Subcutaneous abdominal adipose tissue (tissue), 5 donors: ENCODE data around the gene PDK3.
A peak's percentile ranks its signal among the peaks of the same experiment; 100 is the strongest.

Source experiments
- H3K27ac ChIP-seq: one replicate; pipeline ENCODE4 v1.7.0; 2013; ENCODE audit warnings: low read depth, mild to moderate bottlenecking, inconsistent platforms, low read length, moderate library complexity
- H3K27me3 ChIP-seq, 5 donors: one replicate each; pipeline ENCODE4 v1.7.0; 2013; ENCODE audit warnings: low read length in 5 of 5, inconsistent platforms in 1 of 5; ENCODE audit not compliant: control insufficient read depth in 5 of 5, insufficient read depth in 4 of 5
- H3K36me3 ChIP-seq, 5 donors: one replicate each; pipeline ENCODE4 v1.7.0; 2013; ENCODE audit warnings: low read length in 5 of 5; ENCODE audit not compliant: control insufficient read depth in 5 of 5, insufficient read depth in 5 of 5
- H3K4me1 ChIP-seq, 5 donors: one replicate each; pipeline ENCODE4 v1.7.0; 2013; ENCODE audit warnings: low read length in 5 of 5, mild to moderate bottlenecking in 3 of 5, moderate library complexity in 1 of 5; ENCODE audit not compliant: control insufficient read depth in 5 of 5, insufficient read depth in 5 of 5
- H3K4me3 ChIP-seq, 5 donors: one replicate each; pipeline ENCODE4 v1.7.0; 2013; ENCODE audit warnings: low read length in 5 of 5, low read depth in 1 of 5
- H3K9ac ChIP-seq, 5 donors: one replicate each; pipeline ENCODE4 v1.7.0; 2013; ENCODE audit warnings: low read length in 5 of 5, mild to moderate bottlenecking in 4 of 5, moderate library complexity in 3 of 5
- H3K9me3 ChIP-seq, 5 donors: one replicate each; pipeline ENCODE4 v1.7.0; 2013; ENCODE audit warnings: low read length in 5 of 5; ENCODE audit not compliant: control insufficient read depth in 5 of 5
- donor health status: healthy.
- donor health status: healthy.
- donor health status: healthy.
- donor health status: healthy.
- donor health status: healthy.

Gene PDK3

DNA sequence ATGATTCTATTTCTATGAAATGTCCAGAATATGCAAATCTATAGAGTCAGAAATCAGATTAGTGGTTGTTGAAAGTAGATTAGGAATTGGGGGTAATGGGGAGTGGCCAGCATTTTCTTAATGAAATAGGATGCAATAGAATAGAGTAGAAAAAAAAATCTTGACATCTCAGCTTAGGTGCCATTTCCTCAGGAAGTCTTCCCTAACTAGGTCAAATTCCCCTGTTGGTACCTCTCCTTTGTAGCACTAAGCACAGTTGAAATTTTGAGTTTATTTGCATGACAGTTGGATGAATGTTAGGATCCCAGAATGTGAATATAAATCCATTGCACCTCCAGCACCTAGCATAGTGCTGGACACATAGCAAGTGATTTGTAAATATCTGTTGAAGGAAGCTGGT lies 30.0 kb upstream of the PDK3 start:
- Histone ChIP-seq H3K4me3 (no peak overlapping the region), H3K4me1 (no peaks in the 10 kb centered on the region), H3K9ac (no peak overlapping the region), H3K36me3 (no peaks in the 10 kb centered on the region), H3K9me3 (no peaks in the 10 kb centered on the region), H3K27me3 (peaks cover 0 to 4% (median 0%) of the 10 kb centered on the region in 5 donors), H3K27ac (no peak overlapping the region)

- H3K9ac ChIP-seq = no peak overlapping the region
- H3K27me3 ChIP-seq = peaks cover 0 to 12% (median 7%) of the 10 kb centered on the region in 5 donors
- H3K4me3 ChIP-seq = no peak overlapping the region
- H3K9me3 ChIP-seq = peaks cover 0 to 4% (median 0%) of the 10 kb centered on the region in 5 donors
- no peak overlapping the region for H3K27ac ChIP-seq
- H3K36me3 ChIP-seq = no peaks in the 10 kb centered on the region
- no peaks in the 10 kb centered on the region for H3K4me1 ChIP-seq
Measured at GRCh38 chrX:24443918-24444317, 21.2 kb upstream of the PDK3 start.

DNA sequence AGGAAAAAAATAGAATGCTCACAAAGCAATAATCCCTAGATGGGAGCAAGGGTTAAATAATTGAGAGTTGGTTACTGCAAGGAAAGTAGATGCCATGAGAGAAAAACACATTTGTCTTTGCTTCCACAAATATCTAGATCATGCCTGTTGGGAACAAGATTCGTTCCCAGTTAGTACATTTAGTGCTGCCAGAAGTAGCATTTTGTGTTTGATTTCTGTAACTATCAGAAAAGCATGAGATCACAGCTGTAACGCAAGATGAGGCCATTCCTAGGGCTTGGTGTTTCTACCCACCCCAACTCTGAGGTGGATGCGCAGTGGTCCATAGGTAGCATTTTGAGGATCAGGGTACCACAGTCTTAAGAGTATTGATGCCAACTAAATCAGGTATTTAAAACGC lies 20.4 kb upstream of the PDK3 start:
- H3K36me3 ChIP-seq = no peaks in the 10 kb centered on the region
- peaks cover 0 to 4% (median 0%) of the 10 kb centered on the region in 5 donors for H3K9me3 ChIP-seq
- H3K4me1 ChIP-seq = no peaks in the 10 kb centered on the region
- H3K27me3 ChIP-seq = peaks cover 0 to 12% (median 7%) of the 10 kb centered on the region in 5 donors
- H3K9ac ChIP-seq = no peak overlapping the region
- H3K4me3 ChIP-seq = no peak overlapping the region
- H3K27ac ChIP-seq = no peak overlapping the region

- Histone ChIP-seq H3K27ac (no peak overlapping the region), H3K9ac (no peak overlapping the region), H3K4me1 (no peaks in the 10 kb centered on the region), H3K27me3 (peaks cover 0 to 12% (median 10%) of the 10 kb centered on the region in 5 donors), H3K9me3 (peaks cover 0 to 7% (median 0%) of the 10 kb centered on the region in 5 donors), H3K4me3 (no peak overlapping the region), H3K36me3 (no peaks in the 10 kb centered on the region)
Measured at GRCh38 chrX:24448762-24449250, 16.3 kb upstream of the PDK3 start.

GRCh38 chrX:24463077-24463476 lies 2.0 kb upstream of the PDK3 start:
- no peaks in the 10 kb centered on the region for H3K9me3 ChIP-seq
- no peak overlapping the region for H3K27ac ChIP-seq
- no peak overlapping the region for H3K9ac ChIP-seq
- no peaks in the 10 kb centered on the region for H3K36me3 ChIP-seq
- no peak overlapping the region for H3K4me3 ChIP-seq
- H3K4me1 ChIP-seq = peaks cover 0 to 12% (median 8%) of the 10 kb centered on the region in 5 donors
- peaks cover 0 to 4% (median 0%) of the 10 kb centered on the region in 5 donors for H3K27me3 ChIP-seq

DNA sequence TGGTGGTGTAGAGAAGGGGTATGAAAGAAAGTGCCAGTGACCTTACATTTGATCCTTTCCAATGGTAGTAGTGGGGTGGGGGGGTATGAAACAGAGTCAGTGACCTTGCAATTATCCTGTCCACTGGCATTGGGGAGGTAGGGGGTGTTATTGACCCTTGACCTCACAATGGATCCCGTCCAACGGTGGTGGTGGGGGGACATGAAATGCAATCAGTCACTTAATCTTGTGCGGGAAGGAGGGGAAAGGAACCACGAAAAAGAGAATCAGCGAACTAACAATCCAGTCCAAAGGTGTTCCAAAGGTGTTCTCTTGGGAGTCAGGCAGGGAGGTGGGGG lies 619 bp upstream of the PDK3 start:
- Histone ChIP-seq H3K36me3 (no peaks in the 10 kb centered on the region), H3K4me3 (peak overlapping the region; percentile 69 to 77 (median 75)), H3K4me1 (peaks cover 0 to 15% (median 8%) of the 10 kb centered on the region in 5 donors), H3K27ac (peak overlapping the region; percentile 37), H3K27me3 (peaks cover 0 to 2% (median 0%) of the 10 kb centered on the region in 5 donors), H3K9ac (peak overlapping the region in 2 of 5 donors; percentile 65 to 76), H3K9me3 (no peaks in the 10 kb centered on the region)

DNA sequence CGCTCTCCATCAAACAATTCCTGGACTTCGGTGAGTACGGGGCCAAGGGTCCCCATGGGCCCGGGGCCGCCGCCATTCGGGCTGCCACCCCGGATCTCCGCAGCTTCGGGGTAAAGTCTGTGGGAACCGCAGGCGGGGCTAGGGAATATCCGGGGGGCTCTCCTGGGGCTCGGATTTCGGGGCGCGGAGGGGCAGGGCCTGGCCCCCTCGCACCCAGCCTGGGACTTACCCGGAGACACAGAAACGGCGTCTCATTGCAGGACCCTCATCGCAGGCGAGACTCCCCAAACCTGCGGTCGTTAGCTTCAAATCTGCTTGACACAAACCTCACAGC lies 413 bp downstream of the PDK3 start:
- peaks cover 0 to 15% (median 8%) of the 10 kb centered on the region in 5 donors for H3K4me1 ChIP-seq
- H3K36me3 ChIP-seq = no peaks in the 10 kb centered on the region
- H3K9ac ChIP-seq = peak overlapping the region in 3 of 5 donors; percentile 64 to 77 (median 64)
- H3K9me3 ChIP-seq = no peaks in the 10 kb centered on the region
- H3K27ac ChIP-seq = no peak overlapping the region
- H3K27me3 ChIP-seq = no peaks in the 10 kb centered on the region
- H3K4me3 ChIP-seq = peak overlapping the region in 4 of 5 donors; percentile 69 to 76 (median 74)

DNA sequence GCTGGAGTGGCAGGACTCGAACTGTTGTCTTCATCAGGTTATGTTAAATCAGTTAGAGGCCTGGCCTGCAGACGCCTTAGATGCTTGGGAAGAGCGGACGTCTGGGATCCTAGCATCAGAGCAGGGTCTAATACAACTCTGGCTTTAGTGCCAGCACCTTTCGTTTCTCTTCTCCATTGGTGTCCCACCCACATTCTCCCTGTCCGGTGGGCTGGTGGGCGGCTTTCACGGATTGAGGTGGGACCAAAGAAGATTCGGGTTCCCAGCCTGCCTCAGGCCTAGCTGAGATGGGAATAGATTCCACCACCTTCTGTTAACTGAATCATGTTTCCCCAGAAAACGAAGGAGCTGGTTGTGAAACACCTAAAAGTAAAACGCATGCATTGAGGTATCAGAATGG lies 939 bp downstream of the PDK3 start:
- Histone ChIP-seq H3K4me1 (peaks cover 0 to 15% (median 8%) of the 10 kb centered on the region in 5 donors), H3K9me3 (no peaks in the 10 kb centered on the region), H3K27ac (no peak overlapping the region), H3K9ac (peak overlapping the region in 1 of 5 donors; percentile 64), H3K4me3 (peak overlapping the region in 4 of 5 donors; percentile 17 to 75 (median 49)), H3K36me3 (no peaks in the 10 kb centered on the region), H3K27me3 (no peaks in the 10 kb centered on the region)

DNA sequence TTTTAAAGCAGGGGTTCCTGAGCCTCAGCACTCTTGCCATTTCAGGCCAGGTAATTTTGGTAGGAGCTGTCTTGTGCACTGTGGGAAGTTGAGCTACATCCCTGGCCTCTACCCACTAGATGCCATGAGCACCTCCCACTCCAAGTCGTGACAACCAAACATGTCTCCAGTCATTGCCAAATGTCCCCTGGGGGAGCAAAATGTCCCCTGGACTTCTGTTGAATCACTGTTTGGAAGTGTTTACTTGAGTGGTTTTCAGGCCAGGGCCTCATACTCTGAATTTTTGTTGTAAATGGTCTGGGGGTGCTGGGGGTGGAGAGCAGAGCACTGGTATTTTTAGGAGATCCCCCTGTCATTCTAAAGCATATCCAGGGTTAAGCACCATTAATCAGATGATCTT lies 3.2 kb downstream of the PDK3 start:
- no peak overlapping the region for H3K9ac ChIP-seq
- no peaks in the 10 kb centered on the region for H3K36me3 ChIP-seq
- no peak overlapping the region for H3K4me3 ChIP-seq
- peaks cover 0 to 15% (median 8%) of the 10 kb centered on the region in 5 donors for H3K4me1 ChIP-seq
- H3K27ac ChIP-seq = no peak overlapping the region
- H3K27me3 ChIP-seq = no peaks in the 10 kb centered on the region
- no peaks in the 10 kb centered on the region for H3K9me3 ChIP-seq

DNA sequence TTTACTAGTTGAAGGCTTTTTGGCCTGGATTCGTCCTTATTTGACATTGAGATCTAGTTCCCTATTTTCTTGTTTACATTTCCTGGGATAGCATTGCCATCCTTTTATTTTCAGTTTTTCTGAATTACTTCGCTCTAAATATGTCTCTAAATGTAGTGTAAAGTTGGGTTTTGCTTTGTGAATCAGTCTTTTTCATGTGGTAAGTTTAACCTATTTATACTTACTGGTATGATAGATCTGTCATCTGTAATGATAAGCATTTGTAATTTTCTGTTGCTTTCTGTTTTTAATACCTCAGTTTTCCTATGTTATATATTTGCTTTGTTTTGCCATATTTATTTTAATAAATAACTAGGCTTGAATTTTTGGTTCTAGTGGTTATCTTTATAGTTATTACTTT lies 6.7 kb downstream of the PDK3 start:
- no peak overlapping the region for H3K4me3 ChIP-seq
- H3K4me1 ChIP-seq = peaks cover 0 to 5% (median 0%) of the 10 kb centered on the region in 5 donors
- no peaks in the 10 kb centered on the region for H3K36me3 ChIP-seq
- H3K9me3 ChIP-seq = no peaks in the 10 kb centered on the region
- peaks cover 0 to 3% (median 0%) of the 10 kb centered on the region in 5 donors for H3K27me3 ChIP-seq
- H3K9ac ChIP-seq = no peak overlapping the region
- no peak overlapping the region for H3K27ac ChIP-seq
